K562 (cell line): ENCODE data around the gene SLC16A14. TPM values are rescaled to one million over a fixed set of nuclear protein-coding genes. Genes with fewer than 3 reads are reported as not detected.

Experiments
- ATAC-seq: fragments of 200-7000 bp; cut with Tn5 transposase; 3 replicates; pipeline ENCODE4 v1.9.1; 2020; ENCODE audit warnings: moderate library complexity
- BruUV-seq: library from RNA; stranded (reverse); fragments of 400-500 nt; replicated peaks from 2 replicates; lab custom pipeline; 2021; lab: Mats Ljungman, UMichigan
- CTCF ChIA-PET: fragments of 300-600 bp; formaldehyde crosslinking; extraction: SDS; loops from one replicate; lab custom pipeline; 2021; ENCODE audit warnings: low intra/inter-chr PET ratio; lab: Yijun Ruan, JAX
- POLR2A ChIA-PET: fragments of 300-600, 350-650 bp; sonication (Branson Sonifier 250); formaldehyde crosslinking; extraction: SDS; loops from one replicate; lab custom pipeline; 2021; ENCODE audit warnings: antibody characterized with exemption, inconsistent platforms; lab: Yijun Ruan, JAX
- DNase-seq, 4 experiments: peaks; one replicate each; pipeline versions ENCODE4 v3.0.0 to v3.0.0-alpha.2; 2011 to 2018; ENCODE audit warnings: low spot score in 3 of 4, mixed read lengths in 3 of 4; ENCODE audit errors: extremely low read depth in 1 of 4
- FAIRE-seq: peaks from 2 replicates; lab custom pipeline; 2011; peaks lifted over from hg19 to GRCh38; lab: Jason Lieb, UNC
- H2AFZ ChIP-seq: 2 replicates; pipeline ENCODE4 v1.6.0; 2011; ENCODE audit warnings: low read depth, low read length, control low read depth, inconsistent platforms
- H3K27ac ChIP-seq: fragments of 200-600 bp; 3 replicates; pipeline ENCODE4 v1.8.0; 2011; ENCODE audit warnings: low read depth, mild to moderate bottlenecking, control low read depth, inconsistent platforms, low read length, moderate library complexity, mixed read lengths; ENCODE audit errors: extremely low read depth
- H3K27me3 ChIP-seq, 2 experiments: fragments of 300-600 bp in 1 of 2; 2 replicates in 1 of 2; 3 replicates in 1 of 2; pipeline versions ENCODE4 v1.6.0 to v1.8.0; 2011; ENCODE audit warnings: inconsistent platforms in 2 of 2, low read length in 2 of 2, mild to moderate bottlenecking in 1 of 2, mixed read lengths in 1 of 2, moderate library complexity in 1 of 2; ENCODE audit not compliant: control insufficient read depth in 2 of 2, insufficient read depth in 2 of 2
- H3K36me3 ChIP-seq: fragments of 300-600 bp; 3 replicates; pipeline ENCODE4 v1.8.0; 2011; ENCODE audit warnings: mild to moderate bottlenecking, low read length, inconsistent platforms; ENCODE audit not compliant: control insufficient read depth, insufficient read depth
- H3K4me1 ChIP-seq, 2 experiments: fragments of 200-600 bp in 1 of 2; replicated peaks in 1 of 2; 2 replicates in 1 of 2; 3 replicates in 1 of 2; pipeline versions ENCODE4 v1.5.1 to v1.8.0; 2011; ENCODE audit warnings: inconsistent platforms in 2 of 2, low read length in 2 of 2, mild to moderate bottlenecking in 1 of 2, mixed read lengths in 1 of 2, moderate library complexity in 1 of 2; ENCODE audit not compliant: control insufficient read depth in 2 of 2, insufficient read depth in 2 of 2
- H3K4me2 ChIP-seq: 2 replicates; pipeline ENCODE4 v1.6.1; 2011; ENCODE audit warnings: low read length, control low read depth, inconsistent platforms, mixed read lengths; ENCODE audit not compliant: insufficient read depth
- H3K4me3 ChIP-seq: fragments of 200-600 bp; sonication (generic), shearing (Covaris generic); 2 replicates; pipeline ENCODE4 v1.5.1; 2016; ENCODE audit warnings: control low read depth, inconsistent platforms
- H3K79me2 ChIP-seq: fragments of 200-600 bp; 3 replicates; pipeline ENCODE4 v1.8.0; 2011; ENCODE audit warnings: low read length, inconsistent platforms; ENCODE audit not compliant: control insufficient read depth, insufficient read depth
- H3K9ac ChIP-seq, 2 experiments: 2 replicates each; pipeline versions ENCODE4 v1.6.0 to v1.6.1; 2011; ENCODE audit warnings: low read depth in 2 of 2, low read length in 2 of 2, control low read depth in 1 of 2, inconsistent platforms in 1 of 2, mild to moderate bottlenecking in 1 of 2, mixed read lengths in 1 of 2; ENCODE audit not compliant: insufficient read depth in 1 of 2
- H3K9me1 ChIP-seq: one replicate; pipeline ENCODE4 v1.6.0; 2011; ENCODE audit warnings: inconsistent platforms, mild to moderate bottlenecking, low read length, moderate library complexity; ENCODE audit not compliant: control insufficient read depth, insufficient read depth
- H3K9me3 ChIP-seq: replicated peaks from 2 replicates; pipeline ENCODE4 v1.5.1; 2011; ENCODE audit warnings: low read depth, low read length, inconsistent platforms; ENCODE audit not compliant: control insufficient read depth, insufficient read depth
- H4K20me1 ChIP-seq: replicated peaks from 2 replicates; pipeline ENCODE4 v1.6.1; 2011; ENCODE audit warnings: low read length, inconsistent platforms, mixed read lengths; ENCODE audit not compliant: control insufficient read depth, insufficient read depth
- ARID1B ChIP-seq: fragments of 450-650 bp; IDR thresholded peaks from 2 replicates; pipeline ENCODE4 v1.6.1; 2016; ENCODE audit warnings: antibody characterized with exemption, mild to moderate bottlenecking, inconsistent platforms
- CBFA2T2 ChIP-seq: fragments of 450-650 bp; conservative IDR thresholded peaks from 2 replicates; pipeline ENCODE4 v1.6.1; 2017; ENCODE audit warnings: mild to moderate bottlenecking
- CBFA2T3 ChIP-seq: fragments of 450-650 bp; IDR thresholded peaks from 2 replicates; pipeline ENCODE4 v1.6.1; 2017
- ELF1 ChIP-seq: fragments of 200-800 bp; sonication (Bioruptor generic); IDR thresholded peaks from 2 replicates; pipeline ENCODE4 v1.6.1; 2016; ENCODE audit warnings: missing genetic modification characterization, missing compliant biosample characterization
- FOSL1 ChIP-seq: fragments of 200-800 bp; sonication (Bioruptor generic); conservative IDR thresholded peaks from 2 replicates; pipeline ENCODE4 v1.6.1; 2016; ENCODE audit warnings: missing genetic modification characterization, missing compliant biosample characterization
- FOXM1 ChIP-seq, 2 experiments: fragments of 450-650 bp in 1 of 2; sonication (generic) in 1 of 2; formaldehyde crosslinking in 1 of 2; IDR thresholded peaks; 2 replicates each; pipeline versions ENCODE4 v1.6.1 to v1.9.0; 2017 to 2022; ENCODE audit warnings: low read depth in 2 of 2, mild to moderate bottlenecking in 2 of 2, missing genetic modification reagents in 1 of 2, moderate library complexity in 1 of 2
- HCFC1 ChIP-seq: IDR thresholded peaks from 2 replicates; pipeline ENCODE4 v1.6.1; 2012; ENCODE audit warnings: low read depth, low read length, improper control_type of control experiment
- MCM3 ChIP-seq: fragments of 450-650 bp; IDR thresholded peaks from 2 replicates; pipeline ENCODE4 v1.6.1; 2016
- NCOR1 ChIP-seq: fragments of 450-650 bp; IDR thresholded peaks from 2 replicates; pipeline ENCODE4 v1.6.1; 2016; ENCODE audit warnings: mild to moderate bottlenecking, moderate library complexity
- POLR2AphosphoS2 ChIP-seq: IDR thresholded peaks from 2 replicates; pipeline ENCODE4 v1.6.1; 2012; ENCODE audit warnings: low read length, improper control_type of control experiment
- PPARD ChIP-seq: fragments of 250-450 bp; sonication (Bioruptor Pico); IDR thresholded peaks from 2 replicates; pipeline ENCODE4 v1.8.0; 2022; ENCODE audit warnings: inconsistent platforms, mild to moderate bottlenecking, moderate library complexity
- RCOR1 ChIP-seq, 2 experiments: IDR thresholded peaks; 2 replicates each; pipeline ENCODE4 v1.6.1; 2012; ENCODE audit warnings: low read depth in 2 of 2, low read length in 2 of 2, borderline replicate concordance in 1 of 2, improper control_type of control experiment in 1 of 2
- SMARCA4 ChIP-seq: fragments of 450-650 bp; IDR thresholded peaks from 2 replicates; pipeline ENCODE4 v1.6.1; 2016
- SMARCC2 ChIP-seq: fragments of 450-650 bp; IDR thresholded peaks from 2 replicates; pipeline ENCODE4 v1.6.1; 2017; ENCODE audit warnings: antibody characterized with exemption, moderate library complexity, mild to moderate bottlenecking, low read depth
- SRF ChIP-seq, 2 experiments: fragments of 250-450, 450-650 bp in 1 of 2; sonication (Bioruptor Pico) in 1 of 2; sonication (generic) in 1 of 2; formaldehyde crosslinking; IDR thresholded peaks; 2 replicates each; pipeline versions ENCODE4 v1.5.0 to v1.5.1; 2020 to 2022; ENCODE audit warnings: mild to moderate bottlenecking in 1 of 2, missing genetic modification reagents in 1 of 2
- TCF3 ChIP-seq: sonication (generic); formaldehyde crosslinking; IDR thresholded peaks from 2 replicates; pipeline ENCODE4 v1.4.0; 2020; ENCODE audit warnings: mild to moderate bottlenecking, missing genetic modification reagents
- TRIM24 ChIP-seq, 2 experiments: fragments of 450-650 bp; IDR thresholded peaks; 2 replicates each; pipeline ENCODE4 v1.6.1; 2016
- XRCC3 ChIP-seq: fragments of 450-650 bp; IDR thresholded peaks from 2 replicates; pipeline ENCODE4 v1.6.1; 2017; ENCODE audit warnings: mild to moderate bottlenecking, moderate library complexity
- ZNF644 ChIP-seq: fragments of 200-800 bp; sonication (Bioruptor generic); IDR thresholded peaks from 2 replicates; pipeline ENCODE4 v1.6.1; 2016; ENCODE audit warnings: low read depth, missing genetic modification characterization, missing compliant biosample characterization
- WGBS: fragments of 100-300 bp; shearing (Covaris generic); methylation state at CpG from one replicate; pipeline ENCODE4 v1.1.6; 2016; ENCODE audit warnings: low coverage, mixed read lengths; ENCODE audit not compliant: insufficient coverage; ENCODE audit errors: missing lambda C conversion rate; 5-methylcytosine and 5-hydroxymethylcytosine counted together
- in situ Hi-C: fragments of 300-500 bp; cut with MboI; formaldehyde crosslinking; loops from 4 replicates; pipeline ENCODE4 v1.15.0; 2018; ENCODE audit warnings: inconsistent platforms, mixed read lengths
- intact Hi-C: fragments of 100-400 bp; cut with micrococcal nuclease; formaldehyde crosslinking; loops from 2 replicates; pipeline ENCODE4 v1.14.2; 2022
- polyA plus RNA-seq, 8 experiments: library from polyadenylated mRNA; depleted of rRNA in 4 of 8; stranded (reverse) in 5 of 8; unstranded in 3 of 8; fragments of >200 nt; fragmentation: Nextera tagmentation in 2 of 8; fragmentation: Illumina TruSeq in 1 of 8; extraction: Ambion mirVana in 2 of 8; extraction: Trizol in 1 of 8; gene quantifications; 2 replicates each; pipeline versions ENCODE4 v1.2.1 to v1.2.3, GENCODE V29; 2011 to 2014; ENCODE audit warnings: inconsistent platforms in 1 of 8, missing spikeins in 1 of 8
- total RNA-seq, 7 experiments: library from RNA; depleted of rRNA in 6 of 7; stranded (reverse); fragments of >200 nt in 6 of 7; fragmentation: Illumina TruSeq in 2 of 7; extraction: Trizol in 2 of 7; gene quantifications; 2 replicates each; pipeline versions ENCODE4 v1.2.1 to v1.2.3, GENCODE V29; 2011 to 2021; ENCODE audit warnings: low replicate concordance in 1 of 7
- TF ChIP-seq, protein P1 (sequence below), 2 experiments: fragments of 250-450 bp in 1 of 2; fragments of 450-650 bp in 1 of 2; sonication (Bioruptor Pico) in 1 of 2; IDR thresholded peaks; 2 replicates each; pipeline versions ENCODE4 v1.6.1 to v1.8.0; 2016 to 2021; ENCODE audit warnings: mild to moderate bottlenecking in 2 of 2, moderate library complexity in 2 of 2, missing compliant biosample characterization in 1 of 2, missing genetic modification characterization in 1 of 2
- TF ChIP-seq, protein P2 (sequence below): sonication (generic); formaldehyde crosslinking; IDR thresholded peaks from 2 replicates; pipeline ENCODE4 v1.8.1; 2022; ENCODE audit warnings: missing genetic modification reagents
- TF ChIP-seq, protein P3 (sequence below): fragments of 450-650 bp; formaldehyde crosslinking; conservative IDR thresholded peaks from 2 replicates; pipeline ENCODE4 v1.4.0; 2022; ENCODE audit warnings: mild to moderate bottlenecking, missing genetic modification characterization

Gene SLC16A14
- total and polyA plus RNA-seq, 9 of the 15 experiments (the other 6 are each of a cell fraction or from before 2014, with no cell fraction given), result not detected

DNA sequence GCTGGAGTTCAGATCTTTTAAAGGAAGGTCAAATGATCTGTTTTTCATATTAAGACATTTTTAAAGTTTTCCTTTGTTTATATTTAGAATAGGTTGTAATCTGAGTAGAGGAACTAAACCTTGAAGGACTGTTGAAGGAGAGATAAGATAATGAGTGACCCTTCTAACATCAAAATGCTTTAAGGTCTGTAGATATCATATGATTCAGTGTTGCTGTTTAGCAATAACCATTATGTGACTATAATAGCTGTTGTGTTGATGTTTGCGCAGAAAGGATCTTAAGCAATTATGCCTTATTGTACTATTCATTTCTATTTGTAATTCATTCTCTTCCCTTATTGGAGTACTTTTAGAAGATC lies 60.0 kb downstream of the SLC16A14 start:
- in situ Hi-C loops, result loop anchor here (5.0 to 25.0 kb wide), 4 partner anchors 39 to 804 kb away; no protein-coding TSS in a partner anchor
- Histone ChIP-seq H4K20me1 (no peaks in the 10 kb centered on the region), H3K9ac (no peak overlapping the region)
- TF ChIP-seq, protein P1, sequence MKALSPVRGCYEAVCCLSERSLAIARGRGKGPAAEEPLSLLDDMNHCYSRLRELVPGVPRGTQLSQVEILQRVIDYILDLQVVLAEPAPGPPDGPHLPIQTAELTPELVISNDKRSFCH (CRISPR knock-in tag; IDR thresholded peaks at IDR 0.05), result no peak
- TF ChIP-seq, protein P1 (tag; IDR thresholded peaks at IDR 0.05), result no peak
- TF ChIP-seq POLR2AphosphoS2, result no peak
- TF ChIP-seq XRCC3, result no peak
- no peak for TF ChIP-seq TRIM24 (IDR thresholded peaks at IDR 0.05)
- no peak for TF ChIP-seq MCM3
- TF ChIP-seq, protein P2, sequence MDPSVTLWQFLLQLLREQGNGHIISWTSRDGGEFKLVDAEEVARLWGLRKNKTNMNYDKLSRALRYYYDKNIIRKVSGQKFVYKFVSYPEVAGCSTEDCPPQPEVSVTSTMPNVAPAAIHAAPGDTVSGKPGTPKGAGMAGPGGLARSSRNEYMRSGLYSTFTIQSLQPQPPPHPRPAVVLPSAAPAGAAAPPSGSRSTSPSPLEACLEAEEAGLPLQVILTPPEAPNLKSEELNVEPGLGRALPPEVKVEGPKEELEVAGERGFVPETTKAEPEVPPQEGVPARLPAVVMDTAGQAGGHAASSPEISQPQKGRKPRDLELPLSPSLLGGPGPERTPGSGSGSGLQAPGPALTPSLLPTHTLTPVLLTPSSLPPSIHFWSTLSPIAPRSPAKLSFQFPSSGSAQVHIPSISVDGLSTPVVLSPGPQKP, result no peak
- peak; percentile 59 for TF ChIP-seq TCF3 (CRISPR knock-in tag)
- TF ChIP-seq CBFA2T2, result peak; percentile 59
- no peak for TF ChIP-seq ELF1
- TF ChIP-seq CBFA2T3, result peak; percentile 72
- TF ChIP-seq FOXM1 (IDR thresholded peaks at IDR 0.05; ENCODE audit: low read depth), result no peak
- no peak for TF ChIP-seq FOXM1 (CRISPR knock-in tag; IDR thresholded peaks at IDR 0.05; ENCODE audit: low read depth)
- TF ChIP-seq SRF (CRISPR knock-in tag; IDR thresholded peaks at IDR 0.05), result no peak
- TF ChIP-seq RCOR1 (IDR thresholded peaks at IDR 0.05; ENCODE audit: borderline replicate concordance in 1 of 2, low read depth in 2 of 2, low read length in 2 of 2), result peak in 1 of 2 experiments; percentile 56; a peak in 1 of 4 replicates
- TF ChIP-seq ARID1B, result peak; percentile 78
- TF ChIP-seq, protein P3, sequence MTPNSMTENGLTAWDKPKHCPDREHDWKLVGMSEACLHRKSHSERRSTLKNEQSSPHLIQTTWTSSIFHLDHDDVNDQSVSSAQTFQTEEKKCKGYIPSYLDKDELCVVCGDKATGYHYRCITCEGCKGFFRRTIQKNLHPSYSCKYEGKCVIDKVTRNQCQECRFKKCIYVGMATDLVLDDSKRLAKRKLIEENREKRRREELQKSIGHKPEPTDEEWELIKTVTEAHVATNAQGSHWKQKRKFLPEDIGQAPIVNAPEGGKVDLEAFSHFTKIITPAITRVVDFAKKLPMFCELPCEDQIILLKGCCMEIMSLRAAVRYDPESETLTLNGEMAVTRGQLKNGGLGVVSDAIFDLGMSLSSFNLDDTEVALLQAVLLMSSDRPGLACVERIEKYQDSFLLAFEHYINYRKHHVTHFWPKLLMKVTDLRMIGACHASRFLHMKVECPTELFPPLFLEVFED (CRISPR knock-in tag), result no peak
- TF ChIP-seq PPARD, result no peak
- 0 out of 2 replicates have a peak, but pooled peaks have one; percentile 43 for TF ChIP-seq NCOR1
- TF ChIP-seq SMARCA4, result 0 out of 2 replicates have a peak, but pooled peaks have one; percentile 47
- TF ChIP-seq SMARCC2, result 0 out of 2 replicates have a peak, but pooled peaks have one; percentile 47
- no peak for TF ChIP-seq HCFC1
- peak; percentile 74 for TF ChIP-seq FOSL1
- TF ChIP-seq ZNF644 (tag), result no peak

More for the DNA sequence above, 60.0 kb downstream of the SLC16A14 start:
- BruUV-seq, result no TSS peak
- Histone ChIP-seq H3K27me3 (no peaks in the 10 kb centered on the region), H3K9me3 (no peaks in the 10 kb centered on the region), H2AFZ (no peak overlapping the region), H3K79me2 (no peaks in the 10 kb centered on the region), H3K4me3 (no peak overlapping the region), H3K36me3 (no peaks in the 10 kb centered on the region), H3K27ac (no peak overlapping the region), H3K4me1 (peaks cover 0 to 32% of the 10 kb centered on the region in 2 experiments; a peak in 3 of 5 replicates), H3K4me2 (peak overlapping the region; percentile 34; the same call in 1 of the 2 replicates), H3K9me1 (no peaks in the 10 kb centered on the region)
- ATAC-seq, result no peak
- ChIA-PET POLR2A (interaction anchor here (0.6 to 1.4 kb wide), 3 partner anchors 14 to 162 kb away, joined by 3 to 4 read pairs (median 4); no protein-coding TSS in a partner anchor), CTCF (interaction anchor here (0.6 to 2.0 kb wide), 3 partner anchors 61 to 603 kb away, joined by 5 to 13 read pairs (median 8); no protein-coding TSS in a partner anchor)
- intact Hi-C loops, result loop anchor here (1.0 to 10.0 kb wide), 4 partner anchors 56 to 603 kb away; partner anchors contain the start of gene SLC16A14
- FAIRE-seq, result no peak
- no peak for DNase-seq
- WGBS, result 36% methylated on average over 1 of the region's 1 CpG
